CD4-positive, alpha-beta T cell treated with Interferon gamma for 1 hour (primary cell): ENCODE data around the gene OTP.

Experiments
- DNase-seq: peaks from one replicate; pipeline ENCODE4 v3.0.0-alpha.2; 2020

OTP gene

GRCh38 chr5:77637998-77638762, at the start of gene OTP:
Gene OTP, minus strand, starts transcription at chr5:77638713. Its CDS starts 164 bp downstream, at chr5:77638549.
- DNase-seq: no peak

GRCh38 chr5:77683171-77683732, 44.7 kb upstream of the OTP start:
- no peak for DNase-seq

GRCh38 chr5:77670526-77670925, 32.0 kb upstream of the OTP start:
- no peak for DNase-seq

- no peak for DNase-seq
Observed at GRCh38 chr5:77669677-77670076, 31.2 kb upstream of the OTP start.

- DNase-seq: no peak
Observed at GRCh38 chr5:77663090-77663863, 24.8 kb upstream of the OTP start.

- DNase-seq: no peak
Observed at GRCh38 chr5:77662635-77663034, 24.1 kb upstream of the OTP start.

- no peak for DNase-seq
Observed at GRCh38 chr5:77658662-77659061, 20.1 kb upstream of the OTP start.

- DNase-seq: no peak
Observed at GRCh38 chr5:77651343-77651742, 12.8 kb upstream of the OTP start.

GRCh38 chr5:77650686-77651085, 12.2 kb upstream of the OTP start:
- no peak for DNase-seq

- no peak for DNase-seq
Observed at GRCh38 chr5:77649776-77650175, 11.3 kb upstream of the OTP start.

GRCh38 chr5:77645995-77646639, 7.6 kb upstream of the OTP start:
- DNase-seq: no peak

GRCh38 chr5:77645158-77645994, 6.9 kb upstream of the OTP start:
- DNase-seq: peak; percentile 32

- no peak for DNase-seq
Observed at GRCh38 chr5:77644371-77645157, 6.1 kb upstream of the OTP start.

GRCh38 chr5:77643654-77644370, 5.3 kb upstream of the OTP start:
- DNase-seq: no peak

GRCh38 chr5:77642738-77643653, 4.5 kb upstream of the OTP start:
- no peak for DNase-seq

- no peak for DNase-seq
Observed at GRCh38 chr5:77641963-77642737, 3.6 kb upstream of the OTP start.

GRCh38 chr5:77641397-77641943, 3.0 kb upstream of the OTP start:
- DNase-seq: no peak

GRCh38 chr5:77640589-77641396, 2.3 kb upstream of the OTP start:
- no peak for DNase-seq
